Measurements from ENCODE around the gene BRAP. TPM values are rescaled to one million over a fixed set of nuclear protein-coding genes. Genes with fewer than 3 reads are reported as not detected.

Gene BRAP
- total RNA-seq, 4 donors from 2014 or later: 15.8 to 21.8 (median 19.3) TPM

- WGBS: 96% methylated on average over 5 of the region's 5 CpGs
Measured at GRCh38 chr12:111693818-111694217, 8.1 kb upstream of the BRAP start.

GRCh38 chr12:111692575-111693210, 6.9 kb upstream of the BRAP start:
- no peak overlapping the region for H3K4me3 ChIP-seq
- no peak overlapping the region for H3K27ac ChIP-seq
- TF ChIP-seq POLR2A (IDR thresholded peaks at IDR 0.05) (no peak), POLR2AphosphoS5 (IDR thresholded peaks at IDR 0.05) (no peak), EP300 (IDR thresholded peaks at IDR 0.05) (no peak), CTCF (IDR thresholded peaks at IDR 0.05) (no peak)
- no peaks in the 10 kb centered on the region for H3K9me3 ChIP-seq
- no peaks in the 10 kb centered on the region for H3K27me3 ChIP-seq
- WGBS: 95% methylated on average over 14 of the region's 15 CpGs
- H3K36me3 ChIP-seq: peaks cover 52% of the 10 kb centered on the region
- H3K4me1 ChIP-seq: no peaks in the 10 kb centered on the region
- DNase-seq (ENCODE audit: low spot score in 2 of 2): no peak

More at GRCh38 chr12:111693818-111694217, 8.1 kb upstream of the BRAP start:
- no peak overlapping the region for H3K4me3 ChIP-seq
- H3K27me3 ChIP-seq: no peaks in the 10 kb centered on the region
- no peak for DNase-seq (ENCODE audit: low spot score in 2 of 2)
- TF ChIP-seq EP300 (IDR thresholded peaks at IDR 0.05) (no peak), POLR2AphosphoS5 (IDR thresholded peaks at IDR 0.05) (no peak), CTCF (IDR thresholded peaks at IDR 0.05) (no peak), POLR2A (IDR thresholded peaks at IDR 0.05) (no peak)
- peaks cover 63% of the 10 kb centered on the region for H3K36me3 ChIP-seq
- no peaks in the 10 kb centered on the region for H3K9me3 ChIP-seq
- no peaks in the 10 kb centered on the region for H3K4me1 ChIP-seq
- no peak overlapping the region for H3K27ac ChIP-seq

- Histone ChIP-seq H3K4me1 (peaks cover 11% of the 10 kb centered on the region), H3K4me3 (no peak overlapping the region), H3K27ac (no peak overlapping the region), H3K9me3 (no peaks in the 10 kb centered on the region), H3K27me3 (no peaks in the 10 kb centered on the region), H3K36me3 (peaks cover 38% of the 10 kb centered on the region)
- TF ChIP-seq POLR2AphosphoS5 (IDR thresholded peaks at IDR 0.05) (no peak), POLR2A (IDR thresholded peaks at IDR 0.05) (no peak), EP300 (IDR thresholded peaks at IDR 0.05) (no peak), CTCF (IDR thresholded peaks at IDR 0.05) (no peak)
- 90% methylated on average over 3 of the region's 3 CpGs for WGBS
- DNase-seq (ENCODE audit: low spot score in 2 of 2): no peak
Measured at GRCh38 chr12:111691262-111691661, 5.5 kb upstream of the BRAP start.

GRCh38 chr12:111687952-111688351, 2.2 kb upstream of the BRAP start:
- H3K4me3 ChIP-seq: no peak overlapping the region
- TF ChIP-seq POLR2A (IDR thresholded peaks at IDR 0.05) (no peak), POLR2AphosphoS5 (IDR thresholded peaks at IDR 0.05) (no peak), EP300 (IDR thresholded peaks at IDR 0.05) (no peak), CTCF (IDR thresholded peaks at IDR 0.05) (no peak)
- H3K36me3 ChIP-seq: peaks cover 7% of the 10 kb centered on the region
- H3K27ac ChIP-seq: no peak overlapping the region
- 89% methylated on average over 10 of the region's 10 CpGs for WGBS
- no peak for DNase-seq (ENCODE audit: low spot score in 2 of 2)
- no peaks in the 10 kb centered on the region for H3K9me3 ChIP-seq
- H3K27me3 ChIP-seq: no peaks in the 10 kb centered on the region
- peaks cover 29% of the 10 kb centered on the region for H3K4me1 ChIP-seq

GRCh38 chr12:111687255-111687654, 1.5 kb upstream of the BRAP start:
- Histone ChIP-seq H3K9me3 (no peaks in the 10 kb centered on the region), H3K4me1 (peaks cover 29% of the 10 kb centered on the region), H3K27ac (no peak overlapping the region), H3K27me3 (no peaks in the 10 kb centered on the region), H3K36me3 (peaks cover 9% of the 10 kb centered on the region), H3K4me3 (no peak overlapping the region)
- no peak for DNase-seq (ENCODE audit: low spot score in 2 of 2)
- TF ChIP-seq POLR2A (IDR thresholded peaks at IDR 0.05) (no peak), EP300 (IDR thresholded peaks at IDR 0.05) (no peak)
- WGBS: 48% methylated on average over 2 of the region's 2 CpGs
